ENCODE measurements around the gene MXI1. TPM values are rescaled to one million over a fixed set of nuclear protein-coding genes. Genes with fewer than 3 reads are reported as not detected.
"Not testable (repeated sequence)": the region's sequence is repeated elsewhere in the genome, so short reads cannot be mapped to it uniquely, and the experiment has no call there.

Gene MXI1
- total RNA-seq, 2 experiments from 2014 or later = 47.9 to 48.2 TPM

DNA sequence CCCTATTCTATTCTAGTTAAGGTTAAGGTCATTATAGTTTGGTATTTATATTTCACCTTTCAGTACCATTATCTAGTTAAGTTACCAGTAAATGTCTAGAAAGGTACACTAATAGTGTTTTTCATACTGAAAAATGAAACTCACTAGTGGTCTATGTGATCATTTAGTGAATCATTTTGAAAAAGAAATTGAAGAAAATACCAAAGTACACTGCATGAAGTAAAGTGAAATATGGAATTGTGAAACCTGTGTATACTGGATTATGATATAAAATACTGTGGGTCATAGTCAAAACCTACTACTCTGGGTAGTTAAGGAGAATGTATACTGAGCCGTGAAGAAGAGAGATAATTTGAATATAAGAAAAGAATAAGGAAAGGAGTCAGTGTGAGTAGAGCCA is 44.0 kb downstream of the MXI1 start:
- Mint-ChIP-seq H3K4me1 (ENCODE audit: low read depth) (peaks cover 33% of the 10 kb centered on the region), H3K27me3 (peaks cover 16% of the 10 kb centered on the region), H3K27ac (peak overlapping the region; percentile 22), H3K36me3 (ENCODE audit: low read depth) (peaks cover 35% of the 10 kb centered on the region)
- H3K9me3 Mint-ChIP-seq, DNase-seq, H3K4me3 Mint-ChIP-seq: not testable (repeated sequence)
- ChIA-PET CTCF (interaction anchor here (0.8 to 2.0 kb wide), 6 partner anchors 9 to 113 kb away, joined by 3 to 7 read pairs (median 4); no protein-coding TSS in a partner anchor), POLR2A (interaction anchor here (1.9 kb wide), 1 partner anchor 40 kb away, joined by 6 read pairs; no protein-coding TSS in a partner anchor)
- peak; percentile 72 for ATAC-seq
- intact Hi-C loops (cut with micrococcal nuclease) = loop anchor here (5.0 kb wide), 1 partner anchor 44 kb away; the partner anchor contains the start of gene MXI1

DNA sequence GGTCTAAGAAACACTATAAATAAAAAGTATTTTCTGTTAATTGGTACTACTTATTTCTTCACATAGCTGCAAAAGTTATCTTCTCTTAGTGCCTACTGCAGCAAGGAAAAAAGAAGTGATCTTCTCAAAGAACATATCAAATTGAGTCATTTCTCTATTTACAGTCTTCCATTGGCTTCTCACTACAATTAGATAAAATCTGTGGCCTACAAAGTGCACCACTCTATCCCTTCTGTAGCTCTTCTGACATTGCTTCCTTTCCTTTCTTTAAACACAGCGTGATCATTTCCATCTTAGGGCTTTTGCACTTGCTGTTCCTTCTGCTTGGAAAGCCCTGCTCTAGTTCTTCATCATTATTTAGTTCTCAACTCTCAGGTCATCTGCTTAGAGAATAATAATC is 44.7 kb downstream of the MXI1 start:
- H3K36me3 Mint-ChIP-seq (ENCODE audit: low read depth) = peaks cover 27% of the 10 kb centered on the region
- H3K9me3 Mint-ChIP-seq = peaks cover 4% of the 10 kb centered on the region
- TF ChIP-seq, protein P1, sequence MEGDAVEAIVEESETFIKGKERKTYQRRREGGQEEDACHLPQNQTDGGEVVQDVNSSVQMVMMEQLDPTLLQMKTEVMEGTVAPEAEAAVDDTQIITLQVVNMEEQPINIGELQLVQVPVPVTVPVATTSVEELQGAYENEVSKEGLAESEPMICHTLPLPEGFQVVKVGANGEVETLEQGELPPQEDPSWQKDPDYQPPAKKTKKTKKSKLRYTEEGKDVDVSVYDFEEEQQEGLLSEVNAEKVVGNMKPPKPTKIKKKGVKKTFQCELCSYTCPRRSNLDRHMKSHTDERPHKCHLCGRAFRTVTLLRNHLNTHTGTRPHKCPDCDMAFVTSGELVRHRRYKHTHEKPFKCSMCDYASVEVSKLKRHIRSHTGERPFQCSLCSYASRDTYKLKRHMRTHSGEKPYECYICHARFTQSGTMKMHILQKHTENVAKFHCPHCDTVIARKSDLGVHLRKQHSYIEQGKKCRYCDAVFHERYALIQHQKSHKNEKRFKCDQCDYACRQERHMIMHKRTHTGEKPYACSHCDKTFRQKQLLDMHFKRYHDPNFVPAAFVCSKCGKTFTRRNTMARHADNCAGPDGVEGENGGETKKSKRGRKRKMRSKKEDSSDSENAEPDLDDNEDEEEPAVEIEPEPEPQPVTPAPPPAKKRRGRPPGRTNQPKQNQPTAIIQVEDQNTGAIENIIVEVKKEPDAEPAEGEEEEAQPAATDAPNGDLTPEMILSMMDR (IDR thresholded peaks at IDR 0.05) = no peak
- CTCF ChIA-PET = interaction anchor here (0.8 to 2.0 kb wide), 5 partner anchors 9 to 114 kb away, joined by 3 to 7 read pairs (median 5); no protein-coding TSS in a partner anchor
- H3K27me3 Mint-ChIP-seq = peaks cover 10% of the 10 kb centered on the region
- DNase-seq (no peak), ATAC-seq (peak; percentile 25)
- intact Hi-C loops (cut with micrococcal nuclease) = loop anchor here (5.0 kb wide), 1 partner anchor 45 kb away; the partner anchor contains the start of gene MXI1
- peaks cover 33% of the 10 kb centered on the region for H3K4me1 Mint-ChIP-seq (ENCODE audit: low read depth)
- no peak overlapping the region for H3K27ac Mint-ChIP-seq
- no peak overlapping the region for H3K4me3 Mint-ChIP-seq
- POLR2A ChIA-PET = interaction anchor here (1.9 kb wide), 1 partner anchor 41 kb away, joined by 6 read pairs; no protein-coding TSS in a partner anchor

DNA sequence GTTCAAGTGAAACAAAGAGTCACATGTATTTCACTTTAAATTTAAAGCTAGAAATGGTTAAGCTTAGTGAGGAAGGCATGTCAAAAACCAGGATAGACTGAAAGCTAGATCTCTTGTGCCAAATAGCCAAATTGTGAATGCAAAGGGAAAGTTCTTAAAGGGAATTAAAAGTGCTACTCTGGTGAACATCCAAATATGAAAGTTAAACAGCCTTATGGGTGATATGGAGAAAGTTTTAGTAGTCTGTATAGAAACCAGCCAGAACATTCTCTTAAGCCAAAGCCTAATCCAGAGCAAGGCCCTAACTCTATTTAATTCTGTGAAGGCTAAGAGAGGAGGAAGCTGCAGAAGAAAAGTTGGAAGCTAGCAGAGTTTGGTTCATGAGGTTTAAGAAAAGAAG is 47.1 kb downstream of the MXI1 start:
- Mint-ChIP-seq H3K9me3 (peaks cover 4% of the 10 kb centered on the region), H3K36me3 (ENCODE audit: low read depth) (peaks cover 20% of the 10 kb centered on the region), H3K27ac (no peak overlapping the region), H3K4me1 (ENCODE audit: low read depth) (peaks cover 27% of the 10 kb centered on the region), H3K27me3 (peaks cover 10% of the 10 kb centered on the region), H3K4me3 (no peak overlapping the region)
- CTCF ChIA-PET = interaction anchor here (1.1 to 2.0 kb wide), 3 partner anchors 13 to 116 kb away, joined by 3 to 6 read pairs (median 5); no protein-coding TSS in a partner anchor
- DNase-seq (no peak), ATAC-seq (no peak)
- POLR2A ChIA-PET = no interaction called here
- TF ChIP-seq, protein P1 (IDR thresholded peaks at IDR 0.05) = no peak
- intact Hi-C loops (cut with micrococcal nuclease) = loop anchor here (5.0 kb wide), 1 partner anchor 47 kb away; the partner anchor contains the start of gene MXI1

DNA sequence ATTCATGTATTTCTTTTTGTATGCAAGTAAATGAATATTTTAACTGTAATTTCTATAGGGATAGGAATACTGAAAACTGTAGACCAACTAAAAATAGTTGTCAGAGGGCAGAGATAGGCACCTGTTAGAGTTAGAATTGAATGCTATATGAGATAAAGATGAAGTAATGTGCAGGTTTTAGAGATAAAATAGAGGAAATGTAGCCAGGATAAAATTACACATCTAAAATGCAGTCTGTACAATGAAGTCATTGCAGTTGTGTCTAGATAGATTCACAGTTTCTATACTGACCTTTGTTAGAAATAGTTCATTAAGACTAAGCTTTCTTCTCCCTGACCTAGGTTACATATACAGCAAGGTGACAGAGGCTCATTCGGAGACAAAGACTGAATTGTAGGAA is 51.1 kb downstream of the MXI1 start:
- intact Hi-C loops (cut with micrococcal nuclease) = no loop called here
- ATAC-seq = no peak
- ChIA-PET CTCF (interaction anchor here (1.0 to 2.3 kb wide), 5 partner anchors 9 to 20 kb away, joined by 3 to 9 read pairs (median 3); no protein-coding TSS in a partner anchor), POLR2A (interaction anchor here (0.8 to 1.0 kb wide), 2 partner anchors 9 to 35 kb away, joined by 3 read pairs; no protein-coding TSS in a partner anchor)
- Mint-ChIP-seq H3K27ac (no peak overlapping the region), H3K27me3 (peaks cover 9% of the 10 kb centered on the region), H3K36me3 (ENCODE audit: low read depth) (peaks cover 19% of the 10 kb centered on the region), H3K4me3 (no peak overlapping the region), H3K9me3 (peaks cover 4% of the 10 kb centered on the region), H3K4me1 (ENCODE audit: low read depth) (no peaks in the 10 kb centered on the region)
- TF ChIP-seq, protein P1 (IDR thresholded peaks at IDR 0.05) = no peak
- DNase-seq = no peak

DNA sequence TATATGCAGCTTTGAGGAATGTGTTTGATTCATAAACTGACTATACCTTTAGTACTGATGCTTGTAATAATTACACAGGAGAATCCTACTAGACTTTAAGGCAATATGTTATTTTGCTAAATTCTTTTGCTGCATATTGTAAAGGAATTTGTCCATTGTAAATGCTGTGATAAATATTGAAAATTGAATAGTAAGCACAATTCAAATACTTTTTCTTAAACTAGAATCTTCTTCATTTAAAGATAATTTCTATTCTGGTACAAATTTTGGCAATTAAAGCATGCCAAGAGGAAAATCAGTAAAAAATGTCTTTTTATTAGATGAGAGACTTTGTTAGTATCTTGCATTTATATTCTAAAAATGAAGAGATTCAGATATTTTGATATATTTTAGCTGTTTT is 51.9 kb downstream of the MXI1 start:
- TF ChIP-seq, protein P1 (IDR thresholded peaks at IDR 0.05) = no peak
- ChIA-PET CTCF (interaction anchor here (0.8 to 2.3 kb wide), 7 partner anchors 8 to 238 kb away, joined by 3 to 9 read pairs (median 3); partner anchors contain the start of gene DUSP5), POLR2A (interaction anchor here (0.8 kb wide), 1 partner anchor 9 kb away, joined by 3 read pairs; no protein-coding TSS in a partner anchor)
- H3K36me3 Mint-ChIP-seq (ENCODE audit: low read depth) = peaks cover 12% of the 10 kb centered on the region
- H3K4me3 Mint-ChIP-seq = no peak overlapping the region
- no peak overlapping the region for H3K27ac Mint-ChIP-seq
- H3K4me1 Mint-ChIP-seq (ENCODE audit: low read depth) = no peaks in the 10 kb centered on the region
- peaks cover 3% of the 10 kb centered on the region for H3K9me3 Mint-ChIP-seq
- ATAC-seq (no peak), DNase-seq (no peak)
- H3K27me3 Mint-ChIP-seq = peaks cover 3% of the 10 kb centered on the region
- intact Hi-C loops (cut with micrococcal nuclease) = no loop called here
